C4-2B (cell line): ENCODE results near the gene CCT5.

Experiments used
- ZFX ChIP-seq: fragments of 450-650 bp; IDR thresholded peaks from 2 replicates; pipeline ENCODE4 v1.6.1; 2017
- TF ChIP-seq, protein P1 (sequence below): fragments of 450-650 bp; conservative IDR thresholded peaks from 2 replicates; pipeline ENCODE4 v1.5.1; 2017; ENCODE audit warnings: mild to moderate bottlenecking

GRCh38 chr5:10202089-10202910, 47.8 kb upstream of the CCT5 start:
- TF ChIP-seq, protein P1, sequence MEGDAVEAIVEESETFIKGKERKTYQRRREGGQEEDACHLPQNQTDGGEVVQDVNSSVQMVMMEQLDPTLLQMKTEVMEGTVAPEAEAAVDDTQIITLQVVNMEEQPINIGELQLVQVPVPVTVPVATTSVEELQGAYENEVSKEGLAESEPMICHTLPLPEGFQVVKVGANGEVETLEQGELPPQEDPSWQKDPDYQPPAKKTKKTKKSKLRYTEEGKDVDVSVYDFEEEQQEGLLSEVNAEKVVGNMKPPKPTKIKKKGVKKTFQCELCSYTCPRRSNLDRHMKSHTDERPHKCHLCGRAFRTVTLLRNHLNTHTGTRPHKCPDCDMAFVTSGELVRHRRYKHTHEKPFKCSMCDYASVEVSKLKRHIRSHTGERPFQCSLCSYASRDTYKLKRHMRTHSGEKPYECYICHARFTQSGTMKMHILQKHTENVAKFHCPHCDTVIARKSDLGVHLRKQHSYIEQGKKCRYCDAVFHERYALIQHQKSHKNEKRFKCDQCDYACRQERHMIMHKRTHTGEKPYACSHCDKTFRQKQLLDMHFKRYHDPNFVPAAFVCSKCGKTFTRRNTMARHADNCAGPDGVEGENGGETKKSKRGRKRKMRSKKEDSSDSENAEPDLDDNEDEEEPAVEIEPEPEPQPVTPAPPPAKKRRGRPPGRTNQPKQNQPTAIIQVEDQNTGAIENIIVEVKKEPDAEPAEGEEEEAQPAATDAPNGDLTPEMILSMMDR, result no peak
- TF ChIP-seq ZFX, result no peak
